KMS-11 (cell line): ENCODE results near the gene ADGRF4.

Experiments used
- H2AFZ ChIP-seq: fragments of 200-600 bp; sonication (generic); 2 replicates; pipeline ENCODE4 v1.6.1; 2016; ENCODE audit warnings: antibody characterized with exemption, mixed run types, low read depth
- H3K27ac ChIP-seq: fragments of 200-600 bp; sonication (generic); 2 replicates; pipeline ENCODE4 v1.6.1; 2016; ENCODE audit warnings: mild to moderate bottlenecking, mixed run types
- H3K27me3 ChIP-seq: fragments of 200-600 bp; sonication (generic); 2 replicates; pipeline ENCODE4 v1.6.1; 2017; ENCODE audit warnings: mild to moderate bottlenecking, low read depth, mixed run types, moderate library complexity; ENCODE audit not compliant: insufficient read depth
- H3K36me3 ChIP-seq: fragments of 200-600 bp; sonication (generic); 2 replicates; pipeline ENCODE4 v1.6.1; 2017; ENCODE audit warnings: mild to moderate bottlenecking, mixed run types; ENCODE audit not compliant: insufficient read depth
- H3K4me1 ChIP-seq: fragments of 200-600 bp; sonication (generic); 2 replicates; pipeline ENCODE4 v1.6.1; 2016; ENCODE audit warnings: mild to moderate bottlenecking, low read depth, mixed run types; ENCODE audit not compliant: poor library complexity, severe bottlenecking
- H3K4me2 ChIP-seq: fragments of 200-600 bp; sonication (generic); 2 replicates; pipeline ENCODE4 v1.7.0; 2016; ENCODE audit warnings: mild to moderate bottlenecking, mixed run types
- H3K4me3 ChIP-seq: fragments of 200-600 bp; sonication (generic); IDR thresholded peaks from 2 replicates; pipeline ENCODE4 v1.6.1; 2017; ENCODE audit warnings: low read depth, low read length, mixed read lengths; ENCODE audit not compliant: insufficient read depth
- H3K79me2 ChIP-seq: fragments of 200-600 bp; sonication (generic); 2 replicates; pipeline ENCODE4 v1.6.1; 2016; ENCODE audit warnings: low read depth, mixed run types; ENCODE audit not compliant: insufficient read depth
- H3K9ac ChIP-seq: fragments of 200-600 bp; sonication (generic); 2 replicates; pipeline ENCODE4 v1.6.1; 2016; ENCODE audit warnings: mild to moderate bottlenecking, mixed run types
- H4K20me1 ChIP-seq: fragments of 200-600 bp; sonication (generic); 2 replicates; pipeline ENCODE4 v1.6.1; 2016; ENCODE audit warnings: mild to moderate bottlenecking, mixed run types; ENCODE audit not compliant: insufficient read depth
- TF ChIP-seq, protein P1 (sequence below): fragments of 200-600 bp; sonication (generic); conservative IDR thresholded peaks from 2 replicates; pipeline ENCODE4 v1.6.1; 2017; ENCODE audit warnings: low read depth, mild to moderate bottlenecking, antibody characterized with exemption, low read length, moderate library complexity, mixed read lengths

Gene ADGRF4

DNA sequence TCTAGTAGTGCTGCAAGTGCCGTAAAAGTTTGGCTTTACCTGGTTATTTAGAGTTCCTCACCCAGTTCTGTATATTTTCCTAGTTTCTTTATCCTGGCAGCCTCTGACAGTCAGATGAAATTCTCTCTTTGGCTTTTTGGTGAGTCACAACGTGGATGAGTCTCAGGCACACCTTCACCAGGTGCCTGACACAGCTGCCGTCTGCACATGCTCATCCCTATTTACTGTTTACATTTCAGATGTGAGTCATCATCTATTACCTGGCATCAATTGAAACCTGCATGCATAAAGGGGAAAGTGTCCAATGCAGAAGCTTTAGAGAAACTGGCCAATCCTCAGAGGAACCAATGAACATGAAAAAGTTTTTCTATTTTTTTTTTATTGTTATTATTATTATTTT, 33.3 kb upstream of the ADGRF4 start:
- Histone ChIP-seq H4K20me1 (no peaks in the 10 kb centered on the region), H3K79me2 (no peaks in the 10 kb centered on the region), H3K4me1 (no peaks in the 10 kb centered on the region), H3K27me3 (no peaks in the 10 kb centered on the region), H2AFZ (no peak overlapping the region), H3K4me2 (no peak overlapping the region), H3K27ac (no peak overlapping the region), H3K9ac (no peak overlapping the region), H3K4me3 (no peak overlapping the region), H3K36me3 (no peaks in the 10 kb centered on the region)
- TF ChIP-seq, protein P1, sequence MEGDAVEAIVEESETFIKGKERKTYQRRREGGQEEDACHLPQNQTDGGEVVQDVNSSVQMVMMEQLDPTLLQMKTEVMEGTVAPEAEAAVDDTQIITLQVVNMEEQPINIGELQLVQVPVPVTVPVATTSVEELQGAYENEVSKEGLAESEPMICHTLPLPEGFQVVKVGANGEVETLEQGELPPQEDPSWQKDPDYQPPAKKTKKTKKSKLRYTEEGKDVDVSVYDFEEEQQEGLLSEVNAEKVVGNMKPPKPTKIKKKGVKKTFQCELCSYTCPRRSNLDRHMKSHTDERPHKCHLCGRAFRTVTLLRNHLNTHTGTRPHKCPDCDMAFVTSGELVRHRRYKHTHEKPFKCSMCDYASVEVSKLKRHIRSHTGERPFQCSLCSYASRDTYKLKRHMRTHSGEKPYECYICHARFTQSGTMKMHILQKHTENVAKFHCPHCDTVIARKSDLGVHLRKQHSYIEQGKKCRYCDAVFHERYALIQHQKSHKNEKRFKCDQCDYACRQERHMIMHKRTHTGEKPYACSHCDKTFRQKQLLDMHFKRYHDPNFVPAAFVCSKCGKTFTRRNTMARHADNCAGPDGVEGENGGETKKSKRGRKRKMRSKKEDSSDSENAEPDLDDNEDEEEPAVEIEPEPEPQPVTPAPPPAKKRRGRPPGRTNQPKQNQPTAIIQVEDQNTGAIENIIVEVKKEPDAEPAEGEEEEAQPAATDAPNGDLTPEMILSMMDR: no peak

DNA sequence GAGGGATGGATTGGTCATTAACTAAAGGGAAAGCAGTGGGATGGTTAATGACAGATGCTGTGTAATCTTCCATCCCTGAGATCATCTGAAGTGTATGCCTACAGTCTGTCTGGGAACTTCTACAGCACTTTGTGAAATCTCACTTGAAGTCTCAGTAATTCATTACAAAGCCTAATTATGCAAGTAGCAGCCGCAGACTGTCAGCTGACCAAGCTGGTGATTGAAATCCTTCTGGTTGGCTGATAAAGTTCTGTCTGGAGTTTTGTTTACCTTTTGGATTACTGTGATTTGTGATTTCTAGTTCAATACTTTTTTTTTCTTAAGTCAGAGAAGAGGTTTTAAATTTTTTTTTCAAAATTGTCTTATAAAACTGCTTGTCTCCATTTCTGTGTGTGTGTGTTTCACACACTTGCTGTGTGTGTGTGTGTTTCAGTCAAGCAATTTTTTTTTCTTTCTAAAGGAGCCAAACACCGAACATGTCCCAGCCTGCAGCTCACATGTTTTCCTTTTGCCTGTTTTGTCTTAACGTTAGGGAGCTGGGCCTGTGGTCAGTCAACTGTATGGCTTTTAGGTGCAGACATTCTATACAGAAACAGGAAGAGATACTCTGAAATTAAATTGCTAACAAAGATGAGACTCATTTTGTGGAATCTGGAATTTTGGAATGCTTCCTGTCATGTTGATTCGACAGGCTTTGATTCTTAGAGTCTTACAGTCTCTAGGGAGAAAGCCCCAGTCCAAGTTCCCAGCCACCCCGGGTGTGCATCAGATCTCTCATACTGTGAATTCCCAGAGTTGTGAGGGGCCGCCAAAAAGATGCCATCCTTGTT, 28.5 kb upstream of the ADGRF4 start:
- H2AFZ ChIP-seq: no peak overlapping the region
- no peak overlapping the region for H3K4me3 ChIP-seq
- no peak overlapping the region for H3K4me2 ChIP-seq
- no peaks in the 10 kb centered on the region for H3K79me2 ChIP-seq
- H3K4me1 ChIP-seq: no peaks in the 10 kb centered on the region
- no peak overlapping the region for H3K9ac ChIP-seq
- TF ChIP-seq, protein P1: no peak
- H4K20me1 ChIP-seq: no peaks in the 10 kb centered on the region
- H3K27me3 ChIP-seq: no peaks in the 10 kb centered on the region
- no peak overlapping the region for H3K27ac ChIP-seq
- no peaks in the 10 kb centered on the region for H3K36me3 ChIP-seq

DNA sequence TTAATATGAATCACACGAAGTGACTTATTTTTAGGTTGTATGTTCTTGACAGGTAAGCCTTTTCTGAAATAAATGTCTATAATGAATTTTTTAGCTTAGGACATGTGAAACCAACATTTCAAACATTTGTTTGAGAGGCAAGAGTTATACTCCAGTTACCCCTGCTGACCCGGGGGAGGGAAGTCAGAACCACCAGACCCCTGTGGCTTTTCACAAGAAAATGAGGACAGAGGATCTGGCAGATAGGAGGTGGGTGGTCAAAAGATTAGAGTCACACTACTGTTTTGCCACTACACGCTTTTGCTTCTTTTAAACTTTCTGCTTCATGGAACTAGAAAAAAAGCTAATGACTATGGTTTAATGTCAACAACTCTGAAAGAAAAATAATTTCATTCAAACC, 27.5 kb upstream of the ADGRF4 start:
- H3K79me2 ChIP-seq: no peaks in the 10 kb centered on the region
- H3K36me3 ChIP-seq: no peaks in the 10 kb centered on the region
- H3K4me1 ChIP-seq: no peaks in the 10 kb centered on the region
- no peak overlapping the region for H3K4me3 ChIP-seq
- H2AFZ ChIP-seq: no peak overlapping the region
- H3K4me2 ChIP-seq: no peak overlapping the region
- no peak overlapping the region for H3K27ac ChIP-seq
- H3K9ac ChIP-seq: no peak overlapping the region
- H4K20me1 ChIP-seq: no peaks in the 10 kb centered on the region
- TF ChIP-seq, protein P1: no peak
- H3K27me3 ChIP-seq: no peaks in the 10 kb centered on the region

DNA sequence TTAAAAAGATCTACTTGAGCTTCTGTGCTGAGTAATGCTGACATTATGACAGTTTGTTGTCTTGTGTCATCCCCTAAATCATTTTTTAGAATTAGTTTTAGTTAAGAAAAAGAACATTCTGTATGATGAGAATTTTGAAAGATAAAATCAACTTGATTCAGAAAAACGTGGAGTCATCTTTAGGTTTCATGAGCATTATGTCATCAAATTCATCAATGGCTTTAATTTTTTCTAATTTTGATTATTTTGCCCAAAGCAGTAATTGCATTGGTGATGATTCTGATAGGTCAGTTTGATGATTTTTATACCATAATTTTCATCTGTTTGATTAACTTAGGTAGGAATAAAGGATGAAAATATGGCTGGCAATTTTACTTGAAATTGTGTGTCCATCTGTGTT, 26.6 kb upstream of the ADGRF4 start:
- H3K4me1 ChIP-seq: no peaks in the 10 kb centered on the region
- no peaks in the 10 kb centered on the region for H4K20me1 ChIP-seq
- H3K36me3 ChIP-seq: no peaks in the 10 kb centered on the region
- no peak overlapping the region for H3K27ac ChIP-seq
- H3K9ac ChIP-seq: no peak overlapping the region
- TF ChIP-seq, protein P1: no peak
- H3K79me2 ChIP-seq: no peaks in the 10 kb centered on the region
- H3K4me3 ChIP-seq: no peak overlapping the region
- no peak overlapping the region for H2AFZ ChIP-seq
- no peak overlapping the region for H3K4me2 ChIP-seq
- H3K27me3 ChIP-seq: no peaks in the 10 kb centered on the region
